Measurements from ENCODE around the gene ZC3H4.
"Not testable (repeated sequence)": the region's sequence is repeated elsewhere in the genome, so short reads cannot be mapped to it uniquely, and the experiment has no call there.

ZC3H4 gene

GRCh38 chr19:47084879-47085439, 28.6 kb downstream of the ZC3H4 start:
- DNase-seq (ENCODE audit: low read depth, low spot score): no peak

- DNase-seq (ENCODE audit: low read depth, low spot score): no peak
Observed at GRCh38 chr19:47082493-47082892, 31.1 kb downstream of the ZC3H4 start.

GRCh38 chr19:47081095-47081494, 32.5 kb downstream of the ZC3H4 start:
- DNase-seq (ENCODE audit: low read depth, low spot score): no peak

GRCh38 chr19:47078351-47078750, 35.2 kb downstream of the ZC3H4 start:
- DNase-seq (ENCODE audit: low read depth, low spot score): not testable (repeated sequence)

- DNase-seq (ENCODE audit: low read depth, low spot score): no peak
Observed at GRCh38 chr19:47075941-47076340, 37.6 kb downstream of the ZC3H4 start.

- no peak for DNase-seq (ENCODE audit: low read depth, low spot score)
Observed at GRCh38 chr19:47075179-47075810, 38.3 kb downstream of the ZC3H4 start.

GRCh38 chr19:47074621-47075020, 39.0 kb downstream of the ZC3H4 start:
- DNase-seq (ENCODE audit: low read depth, low spot score): no peak

GRCh38 chr19:47073574-47073973, 40.0 kb downstream of the ZC3H4 start:
- no peak for DNase-seq (ENCODE audit: low read depth, low spot score)

- no peak for DNase-seq (ENCODE audit: low read depth, low spot score)
Observed at GRCh38 chr19:47072323-47072722, 41.3 kb downstream of the ZC3H4 start.

GRCh38 chr19:47071731-47072130, 41.8 kb downstream of the ZC3H4 start:
- no peak for DNase-seq (ENCODE audit: low read depth, low spot score)

GRCh38 chr19:47070756-47071155, 42.8 kb downstream of the ZC3H4 start:
- DNase-seq (ENCODE audit: low read depth, low spot score): no peak

GRCh38 chr19:47069795-47070194, 43.8 kb downstream of the ZC3H4 start:
- no peak for DNase-seq (ENCODE audit: low read depth, low spot score)

GRCh38 chr19:47068876-47069406, 44.6 kb downstream of the ZC3H4 start:
- no peak for DNase-seq (ENCODE audit: low read depth, low spot score)

GRCh38 chr19:47068246-47068645, 45.3 kb downstream of the ZC3H4 start:
- DNase-seq (ENCODE audit: low read depth, low spot score): no peak

GRCh38 chr19:47067215-47067847, 46.2 kb downstream of the ZC3H4 start:
- no peak for DNase-seq (ENCODE audit: low read depth, low spot score)

GRCh38 chr19:47066376-47067214, 47.0 kb downstream of the ZC3H4 start:
- no peak for DNase-seq (ENCODE audit: low read depth, low spot score)

GRCh38 chr19:47065242-47065641, 48.3 kb downstream of the ZC3H4 start:
- no peak for DNase-seq (ENCODE audit: low read depth, low spot score)

GRCh38 chr19:47063874-47064273, 49.7 kb downstream of the ZC3H4 start:
- DNase-seq (ENCODE audit: low read depth, low spot score): no peak

GRCh38 chr19:47058621-47059022, 55.0 kb downstream of the ZC3H4 start:
- no peak for DNase-seq (ENCODE audit: low read depth, low spot score)

GRCh38 chr19:47057328-47057727, 56.2 kb downstream of the ZC3H4 start:
- DNase-seq (ENCODE audit: low read depth, low spot score): no peak

- DNase-seq (ENCODE audit: low read depth, low spot score): no peak
Observed at GRCh38 chr19:47056411-47056810, 57.2 kb downstream of the ZC3H4 start.

- DNase-seq (ENCODE audit: low read depth, low spot score): not testable (repeated sequence)
Observed at GRCh38 chr19:47050562-47050961, 63.0 kb downstream of the ZC3H4 start.
